Panc1 (cell line): ENCODE data around the gene FECH. TPM values are rescaled to one million over a fixed set of nuclear protein-coding genes. Genes with fewer than 3 reads are reported as not detected.

ENCODE experiments used
- ATAC-seq: fragments of 200-7000 bp; cut with Tn5 transposase; 2 replicates; pipeline ENCODE4 v1.9.1; 2020; ENCODE audit warnings: mild to moderate bottlenecking, moderate library complexity
- BruUV-seq: library from RNA; stranded (reverse); fragments of 400-500 nt; replicated peaks from 2 replicates; lab custom pipeline; 2021; lab: Mats Ljungman, UMichigan
- CTCF ChIA-PET: fragments of 300-600 bp; sonication (Branson Sonifier 250); formaldehyde crosslinking; loops from one replicate; lab custom pipeline; 2022; ENCODE audit warnings: antibody characterized with exemption; lab: Charles Lee
- POLR2A ChIA-PET: fragments of 300-600 bp; sonication (Branson Sonifier 250); formaldehyde crosslinking; loops from one replicate; lab custom pipeline; 2022; ENCODE audit warnings: antibody characterized with exemption; lab: Charles Lee
- DNase-seq: peaks from one replicate; pipeline ENCODE4 v3.0.0-alpha.2; 2010; ENCODE audit warnings: low read depth, low spot score
- H3K27ac ChIP-seq: 2 replicates; pipeline ENCODE4 v1.5.1; 2011; ENCODE audit warnings: mild to moderate bottlenecking, low read length, inconsistent platforms
- H3K27me3 ChIP-seq: fragments of 200-500 bp; sonication (Bioruptor generic); 2 replicates; pipeline ENCODE4 v1.6.0; 2014; ENCODE audit warnings: low read length, inconsistent platforms; ENCODE audit not compliant: control insufficient read depth, insufficient read depth
- H3K36me3 ChIP-seq: fragments of 200-500 bp; sonication (Bioruptor generic); 2 replicates; pipeline ENCODE4 v1.5.1; 2014; ENCODE audit warnings: inconsistent platforms, mild to moderate bottlenecking, low read length, moderate library complexity; ENCODE audit not compliant: control insufficient read depth, insufficient read depth
- H3K4me1 ChIP-seq: 2 replicates; pipeline ENCODE4 v1.5.1; 2011; ENCODE audit warnings: inconsistent platforms, mild to moderate bottlenecking, low read length, moderate library complexity; ENCODE audit not compliant: control insufficient read depth, insufficient read depth
- H3K4me3 ChIP-seq, 2 experiments: 2 replicates each; pipeline ENCODE4 v1.5.1; 2011 to 2012; ENCODE audit warnings: low read depth in 2 of 2, low read length in 2 of 2, mild to moderate bottlenecking in 2 of 2, inconsistent platforms in 1 of 2, moderate library complexity in 1 of 2
- H3K9me3 ChIP-seq: fragments of 200-500 bp; sonication (Bioruptor generic); 2 replicates; pipeline ENCODE4 v1.5.1; 2014; ENCODE audit warnings: low read depth, mild to moderate bottlenecking, inconsistent platforms, low read length, moderate library complexity; ENCODE audit not compliant: control insufficient read depth, insufficient read depth
- POLR2AphosphoS5 ChIP-seq: IDR thresholded peaks from 2 replicates; pipeline ENCODE4 v1.6.1; 2012; ENCODE audit warnings: mild to moderate bottlenecking, low read depth, low read length, moderate library complexity
- SIN3A ChIP-seq: IDR thresholded peaks from 2 replicates; pipeline ENCODE4 v1.6.1; 2012; ENCODE audit warnings: low read depth, mild to moderate bottlenecking, low read length, moderate library complexity, borderline replicate concordance; ENCODE audit not compliant: insufficient read depth
- TCF7L2 ChIP-seq: IDR thresholded peaks from 2 replicates; pipeline ENCODE4 v1.6.1; 2011; ENCODE audit warnings: mild to moderate bottlenecking, low read depth, low read length, inconsistent platforms
- in situ Hi-C: cut with HindIII; loops from 2 replicates; pipeline ENCODE4 v1.10.0; 2016; ENCODE audit warnings: low sequenced_read_pairs, low pct_unique_long_range_greater_than_20kb
- intact Hi-C: fragments of 100-400 bp; cut with micrococcal nuclease; formaldehyde crosslinking; loops from one replicate; pipeline ENCODE4 v1.10.0; 2022; ENCODE audit not compliant: unreplicated experiment
- total RNA-seq: library from RNA; stranded (reverse); gene quantifications from one replicate; pipeline ENCODE4 v1.2.1, GENCODE V29; 2021; ENCODE audit not compliant: unreplicated experiment
- TF ChIP-seq, protein P1 (sequence below), 2 experiments: IDR thresholded peaks; 2 replicates each; pipeline ENCODE4 v1.6.1; 2011 to 2012; ENCODE audit warnings: low read depth in 2 of 2, control low read depth in 1 of 2, low read length in 1 of 2, mild to moderate bottlenecking in 1 of 2, moderate library complexity in 1 of 2; ENCODE audit not compliant: insufficient read depth in 1 of 2
- TF ChIP-seq, protein P2 (sequence below): fragments of 450-650 bp; IDR thresholded peaks from 2 replicates; pipeline ENCODE4 v1.5.1; 2017; ENCODE audit warnings: mild to moderate bottlenecking

The FECH gene
- total RNA-seq, 1 experiment from 2014 or later: 25.2 TPM

DNA sequence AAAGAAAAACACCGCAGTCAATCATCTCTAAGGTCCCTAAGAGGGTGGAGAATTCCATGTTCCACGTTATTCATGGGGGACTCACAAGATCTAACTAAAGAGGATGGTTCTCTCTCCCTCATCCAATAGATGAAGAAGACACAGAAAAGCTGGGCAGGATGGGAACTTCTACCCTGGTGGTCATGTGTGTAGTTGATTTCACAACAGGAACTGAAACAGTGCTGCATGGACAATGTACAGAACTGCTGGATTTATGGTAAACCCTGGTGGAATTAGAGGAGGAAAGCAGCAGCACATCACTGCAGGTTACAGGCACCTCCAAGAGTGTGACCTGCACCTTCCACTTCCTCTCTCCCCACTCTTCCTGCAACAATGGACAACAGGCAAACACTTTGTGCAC lies 31.4 kb downstream of the FECH start:
- intact Hi-C loops: no loop called here
- no peak for ATAC-seq

DNA sequence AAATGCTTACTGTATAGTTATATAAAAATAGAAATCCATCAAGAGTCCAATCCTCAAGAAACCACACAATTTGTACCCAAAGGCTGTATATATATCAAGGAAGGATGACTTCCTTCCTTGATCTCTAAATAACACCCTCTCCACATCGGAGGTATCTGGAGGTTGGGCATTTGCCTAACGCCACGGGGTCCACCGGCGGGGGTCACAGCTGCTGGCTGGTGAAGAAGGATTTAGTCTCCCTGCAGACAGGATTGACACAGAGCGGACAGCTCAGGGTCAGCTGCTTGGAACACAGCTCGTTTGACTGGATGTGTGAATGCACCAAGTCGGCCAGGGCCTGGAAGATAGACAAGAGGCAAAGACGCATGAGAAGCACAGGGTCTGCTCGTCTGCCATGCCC lies 36.0 kb downstream of the FECH start:
- in situ Hi-C loops (no loop called here), intact Hi-C loops (no loop called here)
- H3K9me3 ChIP-seq: no peaks in the 10 kb centered on the region
- TF ChIP-seq SIN3A (no peak), TCF7L2 (no peak), POLR2AphosphoS5 (no peak)
- TF ChIP-seq, protein P1, sequence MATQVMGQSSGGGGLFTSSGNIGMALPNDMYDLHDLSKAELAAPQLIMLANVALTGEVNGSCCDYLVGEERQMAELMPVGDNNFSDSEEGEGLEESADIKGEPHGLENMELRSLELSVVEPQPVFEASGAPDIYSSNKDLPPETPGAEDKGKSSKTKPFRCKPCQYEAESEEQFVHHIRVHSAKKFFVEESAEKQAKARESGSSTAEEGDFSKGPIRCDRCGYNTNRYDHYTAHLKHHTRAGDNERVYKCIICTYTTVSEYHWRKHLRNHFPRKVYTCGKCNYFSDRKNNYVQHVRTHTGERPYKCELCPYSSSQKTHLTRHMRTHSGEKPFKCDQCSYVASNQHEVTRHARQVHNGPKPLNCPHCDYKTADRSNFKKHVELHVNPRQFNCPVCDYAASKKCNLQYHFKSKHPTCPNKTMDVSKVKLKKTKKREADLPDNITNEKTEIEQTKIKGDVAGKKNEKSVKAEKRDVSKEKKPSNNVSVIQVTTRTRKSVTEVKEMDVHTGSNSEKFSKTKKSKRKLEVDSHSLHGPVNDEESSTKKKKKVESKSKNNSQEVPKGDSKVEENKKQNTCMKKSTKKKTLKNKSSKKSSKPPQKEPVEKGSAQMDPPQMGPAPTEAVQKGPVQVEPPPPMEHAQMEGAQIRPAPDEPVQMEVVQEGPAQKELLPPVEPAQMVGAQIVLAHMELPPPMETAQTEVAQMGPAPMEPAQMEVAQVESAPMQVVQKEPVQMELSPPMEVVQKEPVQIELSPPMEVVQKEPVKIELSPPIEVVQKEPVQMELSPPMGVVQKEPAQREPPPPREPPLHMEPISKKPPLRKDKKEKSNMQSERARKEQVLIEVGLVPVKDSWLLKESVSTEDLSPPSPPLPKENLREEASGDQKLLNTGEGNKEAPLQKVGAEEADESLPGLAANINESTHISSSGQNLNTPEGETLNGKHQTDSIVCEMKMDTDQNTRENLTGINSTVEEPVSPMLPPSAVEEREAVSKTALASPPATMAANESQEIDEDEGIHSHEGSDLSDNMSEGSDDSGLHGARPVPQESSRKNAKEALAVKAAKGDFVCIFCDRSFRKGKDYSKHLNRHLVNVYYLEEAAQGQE (IDR thresholded peaks at IDR 0.05; ENCODE audit: insufficient read depth in 1 of 2, low read depth in 2 of 2, low read length in 1 of 2): no peak
- TF ChIP-seq, protein P2, sequence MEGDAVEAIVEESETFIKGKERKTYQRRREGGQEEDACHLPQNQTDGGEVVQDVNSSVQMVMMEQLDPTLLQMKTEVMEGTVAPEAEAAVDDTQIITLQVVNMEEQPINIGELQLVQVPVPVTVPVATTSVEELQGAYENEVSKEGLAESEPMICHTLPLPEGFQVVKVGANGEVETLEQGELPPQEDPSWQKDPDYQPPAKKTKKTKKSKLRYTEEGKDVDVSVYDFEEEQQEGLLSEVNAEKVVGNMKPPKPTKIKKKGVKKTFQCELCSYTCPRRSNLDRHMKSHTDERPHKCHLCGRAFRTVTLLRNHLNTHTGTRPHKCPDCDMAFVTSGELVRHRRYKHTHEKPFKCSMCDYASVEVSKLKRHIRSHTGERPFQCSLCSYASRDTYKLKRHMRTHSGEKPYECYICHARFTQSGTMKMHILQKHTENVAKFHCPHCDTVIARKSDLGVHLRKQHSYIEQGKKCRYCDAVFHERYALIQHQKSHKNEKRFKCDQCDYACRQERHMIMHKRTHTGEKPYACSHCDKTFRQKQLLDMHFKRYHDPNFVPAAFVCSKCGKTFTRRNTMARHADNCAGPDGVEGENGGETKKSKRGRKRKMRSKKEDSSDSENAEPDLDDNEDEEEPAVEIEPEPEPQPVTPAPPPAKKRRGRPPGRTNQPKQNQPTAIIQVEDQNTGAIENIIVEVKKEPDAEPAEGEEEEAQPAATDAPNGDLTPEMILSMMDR: no peak
- ATAC-seq (no peak), DNase-seq (no peak)
- H3K4me1 ChIP-seq: no peaks in the 10 kb centered on the region
- no TSS peak for BruUV-seq
- no peak overlapping the region for H3K27ac ChIP-seq
- no peaks in the 10 kb centered on the region for H3K36me3 ChIP-seq
- ChIA-PET CTCF (no interaction called here), POLR2A (no interaction called here)
- no peak overlapping the region for H3K4me3 ChIP-seq
- H3K27me3 ChIP-seq: no peaks in the 10 kb centered on the region

More for the DNA sequence above, 31.4 kb downstream of the FECH start:
- Histone ChIP-seq H3K36me3 (no peaks in the 10 kb centered on the region), H3K27me3 (no peaks in the 10 kb centered on the region), H3K4me3 (no peak overlapping the region), H3K9me3 (no peaks in the 10 kb centered on the region), H3K4me1 (no peaks in the 10 kb centered on the region), H3K27ac (no peak overlapping the region)
- DNase-seq: no peak
- in situ Hi-C loops: no loop called here
- ChIA-PET POLR2A (no interaction called here), CTCF (no interaction called here)
- no TSS peak for BruUV-seq
- TF ChIP-seq SIN3A: no peak
- TF ChIP-seq, protein P2: no peak
- TF ChIP-seq, protein P1 (IDR thresholded peaks at IDR 0.05; ENCODE audit: insufficient read depth in 1 of 2, low read depth in 2 of 2, low read length in 1 of 2): no peak
- TF ChIP-seq TCF7L2: no peak
- TF ChIP-seq POLR2AphosphoS5: no peak
